Stimulated activated CD4-positive, alpha-beta T cell treated with anti-CD3 and anti-CD28 coated beads, TNF-alpha, amount 100 ng/mL, for 24 hours (primary cell): Measurements from ENCODE around the gene TP73.

Experiments
- DNase-seq, 3 experiments: peaks; one replicate each; pipeline ENCODE4 v3.0.0-alpha.2; 2020; ENCODE audit warnings: low read depth in 3 of 3

TP73 gene

GRCh38 chr1:3653286-3653618, 936 bp downstream of the TP73 start:
- no peak for DNase-seq

GRCh38 chr1:3654549-3655281, 2.4 kb downstream of the TP73 start:
- DNase-seq: no peak

GRCh38 chr1:3656450-3657095, 4.3 kb downstream of the TP73 start:
- no peak for DNase-seq

GRCh38 chr1:3657096-3657475, 4.8 kb downstream of the TP73 start:
- DNase-seq: no peak

- no peak for DNase-seq
Observed at GRCh38 chr1:3657578-3658230, 5.4 kb downstream of the TP73 start.

- DNase-seq: no peak
Observed at GRCh38 chr1:3658231-3658615, 5.9 kb downstream of the TP73 start.

- DNase-seq: no peak
Observed at GRCh38 chr1:3659093-3659492, 6.8 kb downstream of the TP73 start.

GRCh38 chr1:3660704-3661103, 8.4 kb downstream of the TP73 start:
- no peak for DNase-seq

GRCh38 chr1:3661631-3662030, 9.3 kb downstream of the TP73 start:
- DNase-seq: no peak

- DNase-seq: no peak
Observed at GRCh38 chr1:3662080-3662671, 9.9 kb downstream of the TP73 start.

GRCh38 chr1:3663999-3664699, 11.8 kb downstream of the TP73 start:
- DNase-seq: no peak

- DNase-seq: no peak
Observed at GRCh38 chr1:3664700-3665375, 12.5 kb downstream of the TP73 start.

- no peak for DNase-seq
Observed at GRCh38 chr1:3668148-3668547, 15.8 kb downstream of the TP73 start.

- DNase-seq: no peak
Observed at GRCh38 chr1:3668585-3669300, 16.4 kb downstream of the TP73 start.

- DNase-seq: no peak
Observed at GRCh38 chr1:3669421-3669821, 17.1 kb downstream of the TP73 start.

GRCh38 chr1:3669971-3670431, 17.7 kb downstream of the TP73 start:
- no peak for DNase-seq

- no peak for DNase-seq
Observed at GRCh38 chr1:3670823-3671265, 18.5 kb downstream of the TP73 start.

GRCh38 chr1:3671371-3672180, 19.3 kb downstream of the TP73 start:
- DNase-seq: no peak

- no peak for DNase-seq
Observed at GRCh38 chr1:3672231-3672970, 20.1 kb downstream of the TP73 start.
